ENCODE measurements around the gene PCSK6.
"Not testable (repeated sequence)": the region's sequence is repeated elsewhere in the genome, so short reads cannot be mapped to it uniquely, and the experiment has no call there.

PCSK6 gene

GRCh38 chr15:101458908-101459578 is 30.5 kb downstream of the PCSK6 start:
- DNase-seq, result no peak

- DNase-seq, result no peak
Observed at GRCh38 chr15:101458158-101458900, 31.2 kb downstream of the PCSK6 start.

GRCh38 chr15:101457696-101458095 is 31.8 kb downstream of the PCSK6 start:
- DNase-seq, result no peak

DNA sequence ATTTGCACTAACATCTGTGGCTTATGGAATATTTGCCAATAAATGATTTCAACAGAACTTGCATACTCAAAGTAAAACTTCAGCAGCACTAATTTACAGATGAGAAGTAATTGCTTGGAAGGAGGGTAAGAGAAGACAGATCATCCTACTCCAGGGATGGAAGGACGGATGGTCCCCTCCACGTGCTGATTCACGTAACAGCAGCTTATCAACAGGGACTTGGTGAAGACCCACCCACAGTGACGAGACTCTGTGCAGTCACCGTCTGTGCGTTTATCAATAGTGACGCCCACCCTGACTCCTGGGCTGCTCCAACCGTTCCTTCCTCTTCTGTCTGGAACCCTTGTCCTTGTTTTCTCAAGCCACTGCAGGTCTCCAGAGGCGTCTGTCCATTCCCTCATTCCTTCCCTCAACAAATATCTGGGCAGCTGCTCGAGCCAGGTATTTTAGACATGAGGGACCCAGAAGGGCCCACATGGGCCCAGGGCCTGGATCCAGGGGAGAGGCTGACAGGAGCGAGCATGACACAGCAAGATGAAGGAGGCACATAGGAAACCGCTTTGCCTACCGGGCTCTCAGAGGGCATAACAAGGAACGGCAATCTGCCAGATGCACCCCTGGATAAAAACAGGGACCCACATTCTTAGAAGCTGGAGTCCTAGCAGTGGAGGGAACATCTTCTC is 33.3 kb downstream of the PCSK6 start:
- no peak for DNase-seq

DNA sequence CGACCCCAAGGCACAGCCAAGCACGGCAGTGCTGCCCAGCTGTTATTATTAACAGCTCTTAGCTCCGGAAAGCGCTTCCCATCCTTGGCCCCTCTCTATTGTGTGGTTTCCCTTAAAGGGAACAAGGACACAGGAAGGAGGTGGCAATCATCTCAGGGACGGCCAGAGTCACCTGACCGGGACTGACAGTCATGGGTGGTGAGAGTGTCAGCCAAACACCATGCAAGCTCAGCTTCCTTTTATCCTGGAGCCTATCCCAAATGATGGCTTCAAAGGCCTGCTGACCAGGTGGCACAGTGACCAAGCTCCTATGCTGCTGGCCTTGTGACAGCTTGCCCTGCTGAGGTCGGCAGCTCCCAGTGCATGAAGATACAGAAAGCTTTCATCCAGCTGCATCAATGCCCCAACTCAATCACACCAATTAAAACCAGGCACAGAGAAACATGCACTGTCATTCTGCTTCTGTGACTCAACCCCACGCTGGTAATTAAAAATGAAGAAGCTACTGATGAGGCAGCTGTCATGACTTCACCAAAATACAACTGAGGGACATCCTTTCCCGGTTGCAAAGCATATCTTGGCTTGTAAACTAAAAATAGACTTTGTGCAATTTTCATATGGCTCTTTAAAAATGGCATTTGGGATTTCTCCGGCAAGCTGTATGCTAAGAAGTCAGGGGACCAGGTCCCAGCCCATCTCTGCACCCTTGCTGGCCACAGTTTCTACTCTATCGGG is 34.0 kb downstream of the PCSK6 start:
- DNase-seq, result no peak

DNA sequence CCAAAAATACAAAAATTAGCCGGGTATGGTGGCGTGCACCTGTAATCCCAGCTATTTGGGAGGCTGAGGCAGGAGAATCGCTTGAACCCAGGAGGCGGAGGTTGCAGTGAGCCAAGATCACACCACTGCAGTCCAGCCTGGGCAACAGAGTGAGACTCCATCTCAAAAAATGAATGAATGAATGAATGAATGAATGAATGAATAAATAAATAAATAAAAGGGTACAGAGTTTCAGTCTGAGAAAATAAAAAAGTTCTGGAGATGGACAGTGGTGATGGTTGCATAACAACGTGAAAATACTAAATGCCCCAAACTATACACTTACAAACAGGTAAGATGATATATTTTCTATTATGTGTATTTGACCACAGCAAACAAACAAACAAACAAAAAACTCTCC is 34.7 kb downstream of the PCSK6 start:
- DNase-seq, result not testable (repeated sequence)

DNA sequence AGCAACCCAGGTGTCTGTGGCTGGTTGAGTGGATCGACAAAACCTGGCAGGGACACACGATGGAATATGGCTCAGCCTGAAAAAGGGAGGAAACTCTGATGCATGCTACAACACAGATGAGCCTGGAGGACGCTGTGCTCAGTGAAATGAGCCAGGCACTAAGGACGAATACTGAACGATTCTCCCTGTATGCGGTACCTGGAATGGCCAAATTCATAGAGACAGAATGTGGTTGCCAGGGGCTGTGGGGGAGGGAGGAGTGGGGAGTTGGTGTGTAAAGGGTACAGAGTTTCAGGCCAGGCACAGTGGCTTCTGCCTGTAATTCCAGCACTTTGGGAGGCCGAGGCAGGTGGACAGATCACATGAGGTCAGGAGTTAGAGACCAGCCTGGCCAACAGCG is 35.1 kb downstream of the PCSK6 start:
- DNase-seq, result no peak

DNA sequence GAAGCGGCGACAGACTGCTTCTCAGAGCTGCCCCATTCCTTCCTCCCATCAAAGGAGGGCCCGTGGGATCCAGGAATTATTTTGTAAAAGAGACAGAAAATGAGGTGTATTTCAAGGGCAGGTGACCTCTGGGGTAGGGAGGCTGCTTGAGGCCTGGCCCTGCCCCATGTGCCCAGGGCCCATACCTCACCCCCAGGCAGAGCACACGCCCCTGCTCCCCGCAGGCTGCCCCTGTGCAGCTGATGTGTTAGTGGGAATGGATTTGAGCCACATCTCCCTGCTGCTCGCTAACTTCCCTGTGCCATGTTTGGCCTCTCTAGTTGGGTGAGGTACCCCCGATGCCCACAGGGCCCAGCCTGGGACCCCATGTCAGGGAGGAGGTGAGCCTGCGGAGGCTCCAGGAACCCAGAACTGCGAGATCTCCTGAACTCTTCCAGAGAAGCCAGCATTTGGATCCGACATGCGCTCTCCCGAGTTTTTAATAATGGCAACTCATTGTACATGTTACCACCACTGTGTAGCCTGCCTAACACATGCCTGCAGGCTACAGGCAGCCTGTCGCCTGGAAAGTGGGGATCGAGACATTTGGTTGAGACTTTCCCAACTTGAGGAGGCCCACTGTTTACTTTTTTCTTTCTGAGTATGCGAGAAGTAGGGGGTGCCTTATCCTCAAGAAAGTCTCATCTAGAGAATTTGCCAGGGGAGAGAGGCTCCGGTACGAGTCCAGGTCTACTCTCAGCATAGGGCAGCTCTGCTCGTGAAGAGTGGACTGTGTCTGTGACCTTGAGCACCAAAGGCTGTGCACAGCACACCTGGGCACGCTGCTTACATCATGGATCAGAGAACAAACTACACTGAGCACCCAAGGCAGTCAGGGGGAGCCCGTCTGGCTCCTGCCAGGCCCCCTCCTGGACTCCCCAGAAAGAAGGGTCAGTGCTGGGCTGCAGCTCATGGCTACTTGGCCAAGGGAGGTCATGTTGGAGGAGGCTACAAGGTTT is 36.1 kb downstream of the PCSK6 start:
- DNase-seq, result no peak

GRCh38 chr15:101452572-101452971 is 36.9 kb downstream of the PCSK6 start:
- DNase-seq, result no peak

- no peak for DNase-seq
Observed at GRCh38 chr15:101451846-101452245, 37.7 kb downstream of the PCSK6 start.

- no peak for DNase-seq
Observed at GRCh38 chr15:101451266-101451799, 38.2 kb downstream of the PCSK6 start.

DNA sequence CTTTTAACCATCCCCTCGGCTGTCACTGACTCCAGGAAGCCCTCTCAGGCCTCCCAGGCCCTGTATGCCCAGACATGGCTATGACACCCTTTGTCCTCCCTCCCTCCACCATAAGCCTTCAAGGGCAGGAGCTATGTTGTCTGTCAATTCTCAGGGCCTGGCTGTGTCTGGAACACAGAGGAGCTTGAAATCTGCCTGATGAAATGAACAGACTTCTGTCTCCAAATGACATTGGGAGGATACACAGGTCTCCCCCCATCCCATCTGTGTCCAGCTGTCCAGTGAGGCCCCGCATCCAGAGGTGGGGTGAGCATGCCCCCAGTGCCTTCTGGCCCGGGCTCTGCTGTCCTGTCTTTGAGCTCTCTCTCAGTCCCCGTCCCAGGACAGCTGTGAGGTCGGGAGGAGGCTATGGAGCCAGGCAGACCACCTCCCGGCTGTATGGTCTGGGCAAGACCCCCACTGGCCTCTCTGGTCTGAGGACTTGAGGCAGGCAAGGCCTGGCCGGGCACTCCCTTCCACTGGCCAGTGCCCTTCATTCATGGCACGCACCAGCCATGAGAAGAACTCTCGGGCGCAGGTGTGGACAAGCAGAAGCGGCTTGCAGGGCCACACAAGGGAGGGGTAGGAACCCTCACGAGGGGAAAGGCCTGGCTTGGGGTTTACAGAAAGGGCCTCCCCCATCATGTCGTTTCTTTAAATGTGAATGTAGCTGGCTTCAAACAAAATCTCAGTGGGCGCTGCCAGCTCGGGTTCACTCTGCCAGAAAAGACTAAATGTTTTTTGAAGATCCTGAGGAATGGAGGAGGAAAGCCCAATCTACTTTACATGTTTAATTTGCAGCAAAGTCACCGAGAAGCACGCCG is 38.9 kb downstream of the PCSK6 start:
- DNase-seq, result no peak

GRCh38 chr15:101449471-101450402 is 39.8 kb downstream of the PCSK6 start:
- DNase-seq, result no peak

GRCh38 chr15:101448336-101448735 is 41.2 kb downstream of the PCSK6 start:
- no peak for DNase-seq

DNA sequence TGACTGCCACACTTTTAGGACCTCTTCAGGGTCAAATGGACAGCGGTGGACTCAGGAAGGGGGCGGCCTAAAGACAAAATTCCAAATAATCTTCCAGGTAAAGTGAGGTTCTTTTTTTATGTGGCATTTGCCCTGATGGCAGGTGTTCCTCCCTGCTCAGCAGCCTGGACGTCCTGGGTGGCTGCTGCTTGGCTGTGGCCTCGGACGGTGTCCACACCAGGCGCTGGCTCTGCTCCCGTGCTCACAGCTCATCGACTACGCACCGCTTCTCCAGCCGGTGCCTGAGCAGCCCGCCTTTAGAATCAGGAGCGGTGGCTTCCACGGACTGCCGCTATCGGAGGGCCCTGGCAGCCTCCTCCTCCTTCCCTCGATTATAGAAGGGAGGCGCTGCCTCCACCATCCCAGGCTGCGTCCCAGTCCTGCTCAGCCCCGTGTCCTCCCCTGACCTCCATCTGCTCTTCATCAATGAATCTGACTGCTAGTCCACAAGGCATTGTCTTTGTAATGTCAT is 41.9 kb downstream of the PCSK6 start:
- DNase-seq, result no peak

GRCh38 chr15:101447168-101447533 is 42.4 kb downstream of the PCSK6 start:
- no peak for DNase-seq

DNA sequence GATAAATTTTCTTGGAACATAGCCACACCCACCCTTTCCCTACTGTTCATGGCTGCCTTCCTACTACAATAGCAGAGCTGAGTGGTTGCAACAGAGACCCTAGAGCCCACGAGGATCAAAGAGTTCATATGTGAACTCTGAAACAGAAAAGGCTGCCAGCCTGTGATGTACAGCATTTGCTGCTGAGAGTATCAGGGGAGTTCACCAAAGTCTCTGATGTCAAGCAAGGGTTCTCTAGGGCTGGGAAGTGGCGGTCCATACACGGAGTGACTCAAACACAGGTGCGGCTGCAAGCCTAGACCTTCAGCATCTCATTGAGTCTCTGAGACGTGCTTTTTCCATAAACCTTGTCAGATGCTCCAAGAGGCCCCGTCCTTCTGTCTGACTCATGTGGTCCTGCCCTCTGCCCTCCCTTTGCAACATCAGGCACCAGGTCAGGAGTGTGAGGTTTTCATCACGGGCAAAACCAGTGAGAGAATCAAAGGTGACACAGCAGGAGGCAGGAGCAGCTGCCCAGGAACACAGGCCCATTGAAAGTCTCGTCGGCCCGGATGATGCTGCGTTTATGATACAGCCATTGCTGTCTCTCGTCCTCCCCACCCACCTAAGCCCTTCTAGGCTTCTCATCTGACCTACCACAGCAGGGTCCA is 42.9 kb downstream of the PCSK6 start:
- DNase-seq, result no peak

DNA sequence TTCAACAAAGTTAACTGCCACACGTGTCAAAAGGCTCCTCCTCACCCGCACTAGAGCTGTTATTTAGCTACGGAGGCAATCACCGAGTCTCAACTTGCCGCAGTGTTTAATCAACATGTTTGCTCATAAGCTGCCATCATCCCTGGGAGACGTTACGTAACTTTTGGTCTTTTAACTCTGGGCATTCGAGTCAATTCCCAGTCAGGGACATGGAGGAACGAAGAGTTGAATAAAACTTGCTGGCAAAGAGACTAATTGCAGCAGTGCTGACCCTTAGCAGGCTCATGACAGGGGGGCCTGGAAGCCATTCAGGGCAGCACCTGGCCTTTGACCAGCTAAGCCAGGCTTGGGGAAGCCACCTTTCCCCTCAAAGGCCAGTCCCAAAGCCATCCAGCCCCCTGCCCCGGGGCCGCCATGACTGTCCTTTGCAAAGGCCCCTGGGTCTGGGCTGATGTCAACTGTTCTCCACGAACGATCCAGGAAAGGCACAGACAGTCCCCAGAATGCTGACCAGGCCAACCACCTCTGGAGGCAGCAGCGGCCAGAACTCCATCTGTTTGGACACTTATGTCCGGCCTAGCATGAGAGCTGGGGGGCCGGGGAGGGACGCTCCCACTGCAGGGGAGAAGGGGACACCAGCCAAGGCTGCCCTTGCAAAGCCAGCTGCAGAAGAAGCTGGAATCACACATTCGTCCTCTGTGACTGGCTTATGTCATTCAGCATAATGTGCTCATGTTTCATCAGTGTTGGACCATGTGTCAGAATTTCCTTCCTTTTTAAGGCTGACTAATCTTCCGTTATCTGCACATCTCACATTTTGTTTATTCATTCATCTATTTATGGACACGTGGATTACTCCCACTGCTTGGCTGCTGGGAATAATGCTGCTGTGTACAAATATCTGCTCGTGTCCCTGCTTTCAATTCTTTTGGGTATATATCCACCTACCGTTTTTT is 43.7 kb downstream of the PCSK6 start:
- DNase-seq, result no peak
